SU-DHL-6 (cell line): ENCODE data around the gene DUS2.
"Not testable (repeated sequence)": the region's sequence is repeated elsewhere in the genome, so short reads cannot be mapped to it uniquely, and the experiment has no call there.

ENCODE experiments used
- H2AFZ ChIP-seq: fragments of 200-600 bp; sonication (generic); 2 replicates; pipeline ENCODE4 v1.6.1; 2014; ENCODE audit warnings: low read depth, mild to moderate bottlenecking, moderate library complexity, mixed read lengths, antibody characterized with exemption, low read length; ENCODE audit not compliant: severe bottlenecking
- H3F3A ChIP-seq: fragments of 200-600 bp; shearing (Covaris generic); 2 replicates; pipeline ENCODE4 v1.6.0; 2016; ENCODE audit warnings: antibody characterized with exemption, mild to moderate bottlenecking; ENCODE audit not compliant: insufficient read depth
- H3K27ac ChIP-seq: fragments of 200-600 bp; sonication (generic); 2 replicates; pipeline ENCODE4 v1.5.1; 2016; ENCODE audit warnings: low read depth, mild to moderate bottlenecking, low read length, moderate library complexity, mixed read lengths
- H3K27me3 ChIP-seq: fragments of 200-600 bp; sonication (generic), shearing (Covaris generic); 2 replicates; pipeline ENCODE4 v1.6.0; 2014; ENCODE audit warnings: mild to moderate bottlenecking, low read length
- H3K36me3 ChIP-seq: fragments of 200-600 bp; sonication (generic); 2 replicates; pipeline ENCODE4 v1.6.1; 2014; ENCODE audit warnings: mild to moderate bottlenecking, low read length, mixed read lengths
- H3K4me2 ChIP-seq: fragments of 300-600, 200-600 bp; shearing (Covaris generic), sonication (generic); 2 replicates; pipeline ENCODE4 v1.6.0; 2014; ENCODE audit warnings: low read length, low read depth, mild to moderate bottlenecking; ENCODE audit not compliant: poor library complexity, severe bottlenecking
- H3K4me3 ChIP-seq: fragments of 200-600 bp; sonication (generic); 2 replicates; pipeline ENCODE4 v1.5.1; 2014; ENCODE audit warnings: antibody characterized with exemption, low read length, mild to moderate bottlenecking, mixed read lengths; ENCODE audit not compliant: insufficient read depth, poor library complexity, severe bottlenecking
- H3K79me2 ChIP-seq: fragments of 200-600 bp; sonication (generic); 2 replicates; pipeline ENCODE4 v1.6.1; 2014; ENCODE audit warnings: mild to moderate bottlenecking, low read length, moderate library complexity; ENCODE audit not compliant: insufficient read depth
- H3K9ac ChIP-seq: fragments of 200-600 bp; sonication (generic); 2 replicates; pipeline ENCODE4 v1.7.0; 2014; ENCODE audit warnings: mild to moderate bottlenecking, low read length
- H3K9me2 ChIP-seq: fragments of 200-600 bp; sonication (generic); replicated peaks from 2 replicates; pipeline ENCODE4 v1.6.1; 2014; ENCODE audit warnings: low read length; ENCODE audit not compliant: insufficient read depth
- H3K9me3 ChIP-seq: fragments of 200-600 bp; sonication (generic); 2 replicates; pipeline ENCODE4 v1.6.1; 2014; ENCODE audit warnings: low read length, mixed read lengths; ENCODE audit not compliant: insufficient read depth
- H4K20me1 ChIP-seq: fragments of 200-600 bp; sonication (generic); 2 replicates; pipeline ENCODE4 v1.6.1; 2014; ENCODE audit warnings: low read depth, mild to moderate bottlenecking, antibody characterized with exemption, low read length, moderate library complexity, mixed read lengths
- CTCF ChIP-seq: fragments of 200-600 bp; sonication (generic); IDR thresholded peaks from one replicate; pipeline ENCODE4 v1.5.1; 2017; ENCODE audit warnings: antibody characterized with exemption, mild to moderate bottlenecking, low read length, moderate library complexity; ENCODE audit not compliant: insufficient read depth, poor library complexity, severe bottlenecking
- EZH2phosphoT487 ChIP-seq: fragments of 200-600 bp; sonication (generic), shearing (Covaris generic); conservative IDR thresholded peaks from 2 replicates; pipeline ENCODE4 v1.6.1; 2018; ENCODE audit warnings: mild to moderate bottlenecking, antibody characterized with exemption, low read length, moderate library complexity, mixed read lengths

Gene DUS2

DNA sequence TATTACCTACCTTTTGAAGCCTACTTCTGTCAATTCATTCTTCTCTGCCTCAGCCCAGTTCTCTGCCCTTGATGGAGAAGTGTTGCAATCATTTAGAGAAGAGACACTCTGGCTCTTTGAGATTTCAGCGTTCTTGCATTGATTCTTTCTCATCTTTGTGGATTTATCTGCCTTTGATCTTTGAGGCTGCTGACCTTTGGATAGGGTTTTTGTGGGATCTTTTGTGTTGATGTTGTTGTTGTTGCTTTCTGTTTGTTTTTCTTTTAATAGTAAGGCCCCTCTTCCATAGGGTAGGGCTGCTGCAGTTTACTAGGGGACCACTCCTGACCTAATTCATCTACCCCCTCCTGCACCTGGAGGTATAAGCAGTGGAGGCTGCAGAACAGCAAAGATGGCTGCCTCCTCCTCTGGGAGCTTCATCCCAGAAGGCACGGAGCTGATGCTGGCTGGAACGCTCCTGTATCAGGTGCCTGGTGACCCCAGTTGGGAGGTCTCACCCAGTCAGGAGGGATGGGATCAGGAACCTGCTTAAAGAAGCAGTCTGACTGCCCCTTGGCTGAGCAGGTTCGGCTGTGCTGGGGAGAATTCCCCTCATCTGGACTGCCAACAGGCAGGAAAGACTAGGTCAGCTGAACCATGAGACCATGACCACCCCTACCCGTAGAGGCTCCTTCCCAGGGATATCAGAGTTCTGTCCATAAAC is 90.1 kb downstream of the DUS2 start:
- Histone ChIP-seq H3F3A (no peaks in the 10 kb centered on the region), H3K4me2 (no peak overlapping the region), H2AFZ (no peak overlapping the region), H4K20me1 (peaks cover 3% of the 10 kb centered on the region; the same call in 1 of the 2 replicates), H3K4me3 (no peak overlapping the region), H3K36me3 (no peaks in the 10 kb centered on the region), H3K79me2 (peaks cover 98% of the 10 kb centered on the region), H3K9ac (no peak overlapping the region), H3K9me3 (no peaks in the 10 kb centered on the region), H3K9me2 (no peaks in the 10 kb centered on the region), H3K27ac (no peak overlapping the region), H3K27me3 (no peaks in the 10 kb centered on the region)
- TF ChIP-seq CTCF: no peak

GRCh38 chr16:68113765-68114240 is 90.7 kb downstream of the DUS2 start:
- no peak overlapping the region for H3K4me3 ChIP-seq

DNA sequence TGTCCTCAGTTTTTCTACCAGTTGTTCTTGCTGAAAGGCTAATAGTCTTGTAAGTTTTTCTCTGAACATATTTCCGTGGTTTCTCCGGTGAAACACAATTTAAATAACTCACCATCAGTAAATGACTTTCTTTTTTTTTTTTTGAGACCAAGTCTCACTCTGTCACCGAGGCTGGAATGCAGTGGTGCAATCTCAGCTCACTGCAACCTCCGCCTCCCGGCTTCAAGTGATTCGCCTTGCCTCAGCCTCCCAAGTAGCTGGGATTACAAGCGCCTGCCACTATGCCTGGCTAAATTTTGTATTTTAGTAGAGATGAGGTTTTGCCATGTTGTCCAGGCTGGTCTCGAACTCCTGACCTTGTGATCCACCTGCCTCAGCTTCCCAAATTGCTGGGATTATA is 91.9 kb downstream of the DUS2 start:
- peaks cover 95% of the 10 kb centered on the region for H3K79me2 ChIP-seq
- not testable (repeated sequence) for H3K9me2 ChIP-seq

More at GRCh38 chr16:68113765-68114240, 90.7 kb downstream of the DUS2 start:
- Histone ChIP-seq H3K9ac (no peak overlapping the region), H3K4me2 (no peak overlapping the region), H4K20me1 (peaks cover 7% of the 10 kb centered on the region; the same call in 1 of the 2 replicates), H2AFZ (no peak overlapping the region), H3K79me2 (peaks cover 97% of the 10 kb centered on the region), H3K27ac (no peak overlapping the region), H3K9me2 (no peaks in the 10 kb centered on the region), H3K9me3 (no peaks in the 10 kb centered on the region), H3K36me3 (no peaks in the 10 kb centered on the region), H3F3A (no peaks in the 10 kb centered on the region), H3K27me3 (no peaks in the 10 kb centered on the region)
- TF ChIP-seq CTCF (no peak), EZH2phosphoT487 (no peak)

GRCh38 chr16:68115851-68116250 is 92.8 kb downstream of the DUS2 start:
- H2AFZ ChIP-seq: no peak overlapping the region
- no peaks in the 10 kb centered on the region for H3K9me2 ChIP-seq
- no peaks in the 10 kb centered on the region for H3K9me3 ChIP-seq
- TF ChIP-seq CTCF (no peak), EZH2phosphoT487 (no peak)
- no peaks in the 10 kb centered on the region for H3K27me3 ChIP-seq
- H3K27ac ChIP-seq: no peak overlapping the region
- no peak overlapping the region for H3K4me2 ChIP-seq
- no peak overlapping the region for H3K4me3 ChIP-seq
- no peak overlapping the region for H3K9ac ChIP-seq
- H4K20me1 ChIP-seq: peaks cover 7% of the 10 kb centered on the region; the same call in 1 of the 2 replicates
- no peaks in the 10 kb centered on the region for H3K36me3 ChIP-seq
- H3K79me2 ChIP-seq: peaks cover 97% of the 10 kb centered on the region
- H3F3A ChIP-seq: no peaks in the 10 kb centered on the region

More for the DNA sequence above, 91.9 kb downstream of the DUS2 start:
- H3K4me2 ChIP-seq, H4K20me1 ChIP-seq, H3K9me3 ChIP-seq, H3K36me3 ChIP-seq, H3K9ac ChIP-seq, H3K27ac ChIP-seq, H2AFZ ChIP-seq, H3K27me3 ChIP-seq, H3K4me3 ChIP-seq, H3F3A ChIP-seq: not testable (repeated sequence)
